ENCODE measurements around the gene ASTN2. TPM values are rescaled to one million over a fixed set of nuclear protein-coding genes. Genes with fewer than 3 reads are reported as not detected.

ASTN2 gene
- total and polyA plus RNA-seq, 3 donors from 2014 or later: 55.7 to 157 (median 117) TPM

DNA sequence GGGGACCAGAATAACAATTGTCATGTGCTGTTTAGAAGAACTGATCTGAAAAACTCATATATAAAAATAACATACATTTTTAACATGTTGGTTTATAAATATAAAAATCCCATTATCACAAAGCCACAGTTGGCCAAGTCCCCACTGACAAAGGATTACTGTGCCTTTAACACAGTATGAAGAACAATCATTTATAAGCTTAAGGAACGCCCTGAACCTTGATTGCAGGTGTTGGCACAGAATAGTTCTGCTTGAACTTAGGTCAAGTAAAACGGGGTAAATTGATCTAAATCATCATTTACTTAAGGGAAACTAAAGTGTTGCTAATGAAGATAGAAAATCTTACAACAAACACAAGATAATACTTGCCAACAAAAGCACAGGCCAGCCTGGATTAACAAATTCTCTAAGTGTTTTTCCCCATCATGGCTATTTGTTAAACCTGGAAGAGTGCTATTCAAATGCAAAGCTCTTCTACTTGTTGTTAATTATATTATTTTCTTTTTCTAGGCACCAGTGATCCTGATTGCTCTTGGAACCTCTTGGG lies 46.1 kb downstream of the ASTN2 start:
- WGBS, 2 donors: 25% methylated on average over 2 of the region's 2 CpGs
- Histone ChIP-seq H3K27me3 (no peaks in the 10 kb centered on the region), H3K27ac (no peak overlapping the region), H3K36me3 (ENCODE audit: low read depth, missing control alignments) (no peaks in the 10 kb centered on the region), H3K4me1 (no peaks in the 10 kb centered on the region), H3K9me3 (no peaks in the 10 kb centered on the region), H3K4me3 (no peak overlapping the region)
- TF ChIP-seq, protein P1, sequence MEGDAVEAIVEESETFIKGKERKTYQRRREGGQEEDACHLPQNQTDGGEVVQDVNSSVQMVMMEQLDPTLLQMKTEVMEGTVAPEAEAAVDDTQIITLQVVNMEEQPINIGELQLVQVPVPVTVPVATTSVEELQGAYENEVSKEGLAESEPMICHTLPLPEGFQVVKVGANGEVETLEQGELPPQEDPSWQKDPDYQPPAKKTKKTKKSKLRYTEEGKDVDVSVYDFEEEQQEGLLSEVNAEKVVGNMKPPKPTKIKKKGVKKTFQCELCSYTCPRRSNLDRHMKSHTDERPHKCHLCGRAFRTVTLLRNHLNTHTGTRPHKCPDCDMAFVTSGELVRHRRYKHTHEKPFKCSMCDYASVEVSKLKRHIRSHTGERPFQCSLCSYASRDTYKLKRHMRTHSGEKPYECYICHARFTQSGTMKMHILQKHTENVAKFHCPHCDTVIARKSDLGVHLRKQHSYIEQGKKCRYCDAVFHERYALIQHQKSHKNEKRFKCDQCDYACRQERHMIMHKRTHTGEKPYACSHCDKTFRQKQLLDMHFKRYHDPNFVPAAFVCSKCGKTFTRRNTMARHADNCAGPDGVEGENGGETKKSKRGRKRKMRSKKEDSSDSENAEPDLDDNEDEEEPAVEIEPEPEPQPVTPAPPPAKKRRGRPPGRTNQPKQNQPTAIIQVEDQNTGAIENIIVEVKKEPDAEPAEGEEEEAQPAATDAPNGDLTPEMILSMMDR (IDR thresholded peaks at IDR 0.05): no peak
- TF ChIP-seq POLR2A (IDR thresholded peaks at IDR 0.05): no peak
- DNase-seq: no peak
- intact Hi-C loops (cut with DNase I; ENCODE audit: low total_unique reads): no loop called here

DNA sequence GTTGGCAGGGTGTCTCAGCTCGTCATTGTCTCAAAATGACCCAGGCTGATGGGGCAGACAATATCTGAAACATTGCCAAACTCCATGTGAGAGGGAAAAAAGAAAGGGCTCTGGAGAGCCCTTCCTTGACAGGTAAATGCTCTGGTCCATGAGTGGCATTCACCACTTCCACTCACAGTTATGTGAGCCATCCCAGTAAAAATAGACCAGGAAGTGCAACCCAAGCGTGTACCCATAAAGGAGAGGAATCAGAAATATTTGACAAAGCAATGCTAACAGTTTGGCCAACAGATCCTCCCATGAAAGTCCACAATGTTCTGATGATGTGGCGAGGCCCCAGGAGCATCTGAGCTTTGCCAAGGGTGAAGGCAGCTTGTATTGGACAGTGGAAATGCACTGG lies 49.4 kb downstream of the ASTN2 start:
- no peaks in the 10 kb centered on the region for H3K9me3 ChIP-seq
- intact Hi-C loops (cut with DNase I; ENCODE audit: low total_unique reads): no loop called here
- 43 to 52% methylated on average over 2 to 3 of the region's 3 CpGs for WGBS, 2 donors
- H3K4me1 ChIP-seq: no peaks in the 10 kb centered on the region
- no peak overlapping the region for H3K4me3 ChIP-seq
- DNase-seq: no peak
- no peaks in the 10 kb centered on the region for H3K36me3 ChIP-seq (ENCODE audit: low read depth, missing control alignments)
- TF ChIP-seq, protein P1 (IDR thresholded peaks at IDR 0.05): no peak
- TF ChIP-seq POLR2A (IDR thresholded peaks at IDR 0.05): no peak
- no peak overlapping the region for H3K27ac ChIP-seq
- no peaks in the 10 kb centered on the region for H3K27me3 ChIP-seq

DNA sequence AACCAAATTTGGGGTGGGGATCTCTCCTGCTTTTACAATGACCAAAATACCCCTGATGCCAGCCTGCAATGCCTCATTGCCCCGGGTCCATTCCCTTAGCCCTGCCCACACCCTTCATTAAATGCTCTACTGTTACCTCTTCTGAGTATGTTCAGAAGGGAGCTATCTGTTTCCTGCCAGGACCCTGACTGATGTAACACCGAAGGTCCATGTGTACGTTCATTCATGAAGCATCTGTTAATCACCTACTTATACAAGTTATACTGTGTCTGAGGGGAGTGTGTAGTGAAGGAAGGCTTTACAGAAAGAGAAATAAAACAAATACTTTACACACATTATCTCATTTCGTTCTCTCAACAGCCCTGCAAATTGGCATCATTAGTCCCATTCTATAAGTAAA lies 51.9 kb downstream of the ASTN2 start:
- intact Hi-C loops (cut with DNase I; ENCODE audit: low total_unique reads): no loop called here
- no peak for TF ChIP-seq POLR2A (IDR thresholded peaks at IDR 0.05)
- TF ChIP-seq, protein P1 (IDR thresholded peaks at IDR 0.05): no peak
- WGBS, 2 donors: 87 to 89% methylated on average over 4 of the region's 4 CpGs

DNA sequence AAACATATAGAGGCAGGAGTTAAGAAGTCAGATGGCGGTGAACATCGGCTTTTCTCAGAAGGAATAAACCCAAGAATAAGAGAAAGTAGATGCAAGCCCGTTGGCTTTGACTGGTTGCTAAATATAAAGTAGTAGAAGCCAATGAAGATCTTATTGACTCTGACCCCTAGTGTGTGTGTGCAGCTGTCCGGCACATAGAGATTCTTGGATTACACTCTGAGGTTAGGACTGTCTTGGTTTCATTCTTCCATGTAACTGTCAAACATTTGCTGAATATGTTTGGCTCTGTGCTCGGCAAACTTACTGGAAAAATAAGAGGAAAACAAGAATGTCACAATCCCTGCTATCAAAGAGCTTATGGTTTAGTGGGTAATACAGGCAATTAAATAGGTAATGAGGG lies 54.9 kb downstream of the ASTN2 start:
- no peaks in the 10 kb centered on the region for H3K9me3 ChIP-seq
- H3K4me3 ChIP-seq: no peak overlapping the region
- DNase-seq: no peak
- H3K4me1 ChIP-seq: no peaks in the 10 kb centered on the region
- H3K36me3 ChIP-seq (ENCODE audit: low read depth, missing control alignments): no peaks in the 10 kb centered on the region
- no peaks in the 10 kb centered on the region for H3K27me3 ChIP-seq
- H3K27ac ChIP-seq: no peak overlapping the region
- intact Hi-C loops (cut with DNase I; ENCODE audit: low total_unique reads): no loop called here
- 89 to 90% methylated on average over 5 of the region's 5 CpGs for WGBS, 2 donors
- TF ChIP-seq, protein P1 (IDR thresholded peaks at IDR 0.05): no peak
- no peak for TF ChIP-seq POLR2A (IDR thresholded peaks at IDR 0.05)

More for the DNA sequence above, 51.9 kb downstream of the ASTN2 start:
- Histone ChIP-seq H3K27ac (no peak overlapping the region), H3K36me3 (ENCODE audit: low read depth, missing control alignments) (no peaks in the 10 kb centered on the region), H3K27me3 (no peaks in the 10 kb centered on the region), H3K4me1 (no peaks in the 10 kb centered on the region), H3K9me3 (no peaks in the 10 kb centered on the region), H3K4me3 (no peak overlapping the region)
- DNase-seq: no peak

DNA sequence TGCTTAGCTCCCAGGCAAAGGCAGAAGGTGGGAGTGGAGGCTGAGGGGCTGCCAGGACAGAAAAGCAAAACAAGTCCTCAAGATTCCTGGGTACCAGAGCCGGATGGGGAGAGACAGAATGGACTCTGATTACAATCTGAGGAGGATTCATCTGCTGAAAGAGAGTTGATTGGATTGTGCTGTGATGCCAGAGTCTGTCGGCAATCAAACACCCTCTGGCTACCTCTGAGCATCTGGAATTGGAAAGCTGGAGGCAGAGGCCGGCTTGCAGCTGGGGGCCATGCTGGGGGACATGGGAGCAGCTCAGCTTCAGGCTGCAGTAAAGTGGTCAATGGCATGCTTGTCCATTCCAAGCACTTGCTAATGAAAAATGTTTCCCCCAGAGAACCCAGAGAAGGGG lies 59.3 kb downstream of the ASTN2 start:
- no peaks in the 10 kb centered on the region for H3K27me3 ChIP-seq
- no peak for DNase-seq
- intact Hi-C loops (cut with DNase I; ENCODE audit: low total_unique reads): no loop called here
- no peaks in the 10 kb centered on the region for H3K9me3 ChIP-seq
- no peak overlapping the region for H3K27ac ChIP-seq
- 60 to 61% methylated on average over 3 of the region's 3 CpGs for WGBS, 2 donors
- no peak for TF ChIP-seq POLR2A (IDR thresholded peaks at IDR 0.05)
- TF ChIP-seq, protein P1 (IDR thresholded peaks at IDR 0.05): no peak
- no peaks in the 10 kb centered on the region for H3K36me3 ChIP-seq (ENCODE audit: low read depth, missing control alignments)
- H3K4me1 ChIP-seq: no peaks in the 10 kb centered on the region
- no peak overlapping the region for H3K4me3 ChIP-seq

Measured in testis (tissue), 3 donors.